ENCODE results near the gene HMGCLL1.

- TF ChIP-seq CTCF (IDR thresholded peaks at IDR 0.05) (no peak), POLR2A (IDR thresholded peaks at IDR 0.05) (no peak)
These were observed 38.0 kb downstream of the HMGCLL1 start for GRCh38 chr6:55541024-55541423.

All from uterus (tissue), 2 donors.